Activated T-helper 1 cell treated with anti-CD3 and anti-CD28 coated beads, Interleukin-2, amount 50 U/mL, for 16 hours (primary cell): ENCODE measurements around the gene RTN4RL1.

Experiments
- DNase-seq, 2 donors: peaks; one replicate each; pipeline ENCODE4 v3.0.0-alpha.2; 2020; ENCODE audit warnings: low read depth in 1 of 2, low spot score in 1 of 2

Gene RTN4RL1

DNA sequence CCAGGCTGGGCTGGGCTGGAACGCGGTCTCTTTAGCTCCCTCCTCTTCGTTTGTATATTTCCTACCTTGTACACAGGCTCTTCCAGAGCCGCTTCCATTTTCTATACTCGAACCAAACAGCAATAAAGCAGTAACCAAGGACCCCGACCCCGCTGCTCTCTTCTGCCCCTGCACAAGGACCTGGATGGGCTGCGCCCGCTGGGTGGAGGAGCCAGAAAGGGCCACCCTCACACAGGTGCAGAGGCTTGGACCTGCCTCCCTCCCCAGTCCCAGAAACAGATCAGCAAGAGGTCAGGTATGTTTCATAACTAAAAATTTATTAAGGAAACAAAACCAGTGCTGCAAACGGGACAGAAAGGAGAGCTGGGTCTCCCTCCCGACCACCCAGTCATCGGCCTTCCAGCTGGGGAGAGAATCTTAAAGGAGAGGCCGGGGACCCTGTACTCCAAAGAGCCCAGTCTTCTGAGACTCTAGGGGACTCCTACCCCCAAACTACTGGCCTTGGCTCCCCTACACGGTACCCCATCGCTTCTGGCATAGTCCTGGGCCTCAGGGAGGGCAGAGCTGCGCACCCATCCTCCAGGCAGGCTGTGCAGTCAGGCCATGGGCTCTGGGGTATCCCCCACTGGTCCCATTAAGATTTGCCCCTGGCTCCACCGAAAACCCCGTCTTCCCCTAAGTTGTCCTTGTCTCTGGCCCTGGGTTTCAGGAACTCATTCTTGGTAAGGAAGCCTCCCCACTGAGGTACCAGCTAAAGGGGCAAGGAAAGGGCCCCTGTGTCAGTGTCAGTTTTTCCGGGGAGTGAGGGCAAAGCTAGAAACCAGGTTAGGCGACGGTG lies 34.6 kb upstream of the RTN4RL1 start:
- no peak for DNase-seq

DNA sequence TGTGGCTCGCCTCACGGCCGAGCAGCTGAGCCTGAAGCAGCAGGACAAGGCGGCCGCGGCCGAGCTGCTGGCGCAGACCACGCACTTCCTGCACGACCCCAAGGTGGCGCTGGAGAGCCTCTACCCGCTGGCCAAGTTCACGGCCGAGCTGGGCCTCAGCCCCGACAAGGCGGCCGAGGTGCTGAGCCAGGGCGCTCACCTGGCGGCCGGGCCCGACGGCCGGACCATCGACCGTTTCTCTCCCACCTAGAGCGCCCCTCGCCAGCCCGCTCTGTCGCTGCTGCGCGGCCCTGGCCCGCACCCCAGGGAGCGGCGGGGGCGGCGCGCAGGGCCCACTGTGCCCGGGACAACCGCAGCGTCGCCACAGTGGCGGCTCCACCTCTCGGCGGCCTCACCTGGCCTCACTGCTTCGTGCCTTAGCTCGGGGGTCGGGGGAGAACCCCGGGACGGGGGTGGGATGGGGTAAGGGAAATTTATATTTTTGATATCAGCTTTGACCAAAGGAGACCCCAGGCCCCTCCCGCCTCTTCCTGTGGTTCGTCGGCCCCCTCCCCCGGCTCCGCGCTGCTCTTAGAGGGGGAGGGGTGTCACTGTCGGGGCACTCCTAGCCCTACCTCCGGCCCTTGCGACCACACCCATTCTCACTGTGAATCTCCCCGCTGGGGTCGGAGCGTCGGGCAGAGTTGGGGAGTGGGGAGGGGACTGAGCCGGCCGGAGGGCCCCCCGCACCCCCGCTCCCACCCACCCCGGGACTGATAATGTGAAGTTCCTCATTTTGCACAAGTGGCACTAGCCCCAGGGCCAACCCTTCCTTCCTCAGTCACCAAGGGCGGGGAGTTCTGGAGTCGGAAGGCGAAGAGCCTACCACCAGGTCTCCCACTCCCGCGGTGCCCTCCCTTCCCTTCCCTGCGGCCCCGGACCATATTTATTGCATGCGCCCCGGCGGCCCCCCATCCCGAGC lies 33.7 kb upstream of the RTN4RL1 start:
- DNase-seq = peak; percentile 40 to 52

DNA sequence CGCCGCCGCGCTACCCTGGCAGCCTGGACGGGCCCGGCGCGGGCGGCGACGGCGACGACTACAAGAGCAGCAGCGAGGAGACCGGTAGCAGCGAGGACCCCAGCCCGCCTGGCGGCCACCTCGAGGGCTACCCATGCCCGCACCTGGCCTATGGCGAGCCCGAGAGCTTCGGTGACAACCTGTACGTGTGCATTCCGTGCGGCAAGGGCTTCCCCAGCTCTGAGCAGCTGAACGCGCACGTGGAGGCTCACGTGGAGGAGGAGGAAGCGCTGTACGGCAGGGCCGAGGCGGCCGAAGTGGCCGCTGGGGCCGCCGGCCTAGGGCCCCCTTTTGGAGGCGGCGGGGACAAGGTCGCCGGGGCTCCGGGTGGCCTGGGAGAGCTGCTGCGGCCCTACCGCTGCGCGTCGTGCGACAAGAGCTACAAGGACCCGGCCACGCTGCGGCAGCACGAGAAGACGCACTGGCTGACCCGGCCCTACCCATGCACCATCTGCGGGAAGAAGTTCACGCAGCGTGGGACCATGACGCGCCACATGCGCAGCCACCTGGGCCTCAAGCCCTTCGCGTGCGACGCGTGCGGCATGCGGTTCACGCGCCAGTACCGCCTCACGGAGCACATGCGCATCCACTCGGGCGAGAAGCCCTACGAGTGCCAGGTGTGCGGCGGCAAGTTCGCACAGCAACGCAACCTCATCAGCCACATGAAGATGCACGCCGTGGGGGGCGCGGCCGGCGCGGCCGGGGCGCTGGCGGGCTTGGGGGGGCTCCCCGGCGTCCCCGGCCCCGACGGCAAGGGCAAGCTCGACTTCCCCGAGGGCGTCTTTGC lies 32.8 kb upstream of the RTN4RL1 start:
- no peak for DNase-seq

DNA sequence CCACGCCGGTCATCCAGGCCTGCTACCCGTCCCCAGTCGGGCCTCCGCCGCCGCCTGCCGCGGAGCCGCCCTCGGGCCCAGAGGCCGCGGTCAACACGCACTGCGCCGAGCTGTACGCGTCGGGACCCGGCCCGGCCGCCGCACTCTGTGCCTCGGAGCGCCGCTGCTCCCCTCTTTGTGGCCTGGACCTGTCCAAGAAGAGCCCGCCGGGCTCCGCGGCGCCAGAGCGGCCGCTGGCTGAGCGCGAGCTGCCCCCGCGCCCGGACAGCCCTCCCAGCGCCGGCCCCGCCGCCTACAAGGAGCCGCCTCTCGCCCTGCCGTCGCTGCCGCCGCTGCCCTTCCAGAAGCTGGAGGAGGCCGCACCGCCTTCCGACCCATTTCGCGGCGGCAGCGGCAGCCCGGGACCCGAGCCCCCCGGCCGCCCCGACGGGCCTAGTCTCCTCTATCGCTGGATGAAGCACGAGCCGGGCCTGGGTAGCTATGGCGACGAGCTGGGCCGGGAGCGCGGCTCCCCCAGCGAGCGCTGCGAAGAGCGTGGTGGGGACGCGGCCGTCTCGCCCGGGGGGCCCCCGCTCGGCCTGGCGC lies 32.1 kb upstream of the RTN4RL1 start:
- no peak for DNase-seq

DNA sequence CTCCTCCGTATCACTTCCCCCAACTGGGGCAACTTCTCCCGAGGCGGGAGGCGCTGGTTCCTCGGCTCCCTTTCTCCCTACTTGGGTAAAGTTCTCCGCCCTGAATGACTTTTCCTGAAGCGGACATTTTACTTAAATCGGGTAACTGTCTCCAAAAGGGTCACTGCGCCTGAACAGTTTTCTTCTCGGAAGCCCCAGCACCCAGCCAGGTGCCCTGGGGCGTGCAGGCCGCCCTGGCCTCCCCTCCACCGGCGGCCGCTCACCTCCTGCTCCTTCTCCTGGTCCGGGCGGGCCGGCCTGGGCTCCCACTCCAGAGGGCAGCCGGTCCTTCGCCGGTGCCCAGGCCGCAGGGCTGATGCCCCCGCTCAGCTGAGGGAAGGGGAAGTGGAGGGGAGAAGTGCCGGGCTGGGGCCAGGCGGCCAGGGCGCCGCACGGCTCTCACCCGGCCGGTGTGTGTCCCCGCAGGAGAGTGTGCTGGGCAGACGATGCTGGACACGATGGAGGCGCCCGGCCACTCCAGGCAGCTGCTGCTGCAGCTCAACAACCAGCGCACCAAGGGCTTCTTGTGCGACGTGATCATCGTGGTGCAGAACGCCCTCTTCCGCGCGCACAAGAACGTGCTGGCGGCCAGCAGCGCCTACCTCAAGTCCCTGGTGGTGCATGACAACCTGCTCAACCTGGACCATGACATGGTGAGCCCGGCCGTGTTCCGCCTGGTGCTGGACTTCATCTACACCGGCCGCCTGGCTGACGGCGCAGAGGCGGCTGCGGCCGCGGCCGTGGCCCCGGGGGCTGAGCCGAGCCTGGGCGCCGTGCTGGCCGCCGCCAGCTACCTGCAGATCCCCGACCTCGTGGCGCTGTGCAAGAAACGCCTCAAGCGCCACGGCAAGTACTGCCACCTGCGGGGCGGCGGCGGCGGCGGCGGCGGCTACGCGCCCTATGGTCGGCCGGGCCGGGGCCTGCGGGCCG lies 31.4 kb upstream of the RTN4RL1 start:
- DNase-seq = no peak

DNA sequence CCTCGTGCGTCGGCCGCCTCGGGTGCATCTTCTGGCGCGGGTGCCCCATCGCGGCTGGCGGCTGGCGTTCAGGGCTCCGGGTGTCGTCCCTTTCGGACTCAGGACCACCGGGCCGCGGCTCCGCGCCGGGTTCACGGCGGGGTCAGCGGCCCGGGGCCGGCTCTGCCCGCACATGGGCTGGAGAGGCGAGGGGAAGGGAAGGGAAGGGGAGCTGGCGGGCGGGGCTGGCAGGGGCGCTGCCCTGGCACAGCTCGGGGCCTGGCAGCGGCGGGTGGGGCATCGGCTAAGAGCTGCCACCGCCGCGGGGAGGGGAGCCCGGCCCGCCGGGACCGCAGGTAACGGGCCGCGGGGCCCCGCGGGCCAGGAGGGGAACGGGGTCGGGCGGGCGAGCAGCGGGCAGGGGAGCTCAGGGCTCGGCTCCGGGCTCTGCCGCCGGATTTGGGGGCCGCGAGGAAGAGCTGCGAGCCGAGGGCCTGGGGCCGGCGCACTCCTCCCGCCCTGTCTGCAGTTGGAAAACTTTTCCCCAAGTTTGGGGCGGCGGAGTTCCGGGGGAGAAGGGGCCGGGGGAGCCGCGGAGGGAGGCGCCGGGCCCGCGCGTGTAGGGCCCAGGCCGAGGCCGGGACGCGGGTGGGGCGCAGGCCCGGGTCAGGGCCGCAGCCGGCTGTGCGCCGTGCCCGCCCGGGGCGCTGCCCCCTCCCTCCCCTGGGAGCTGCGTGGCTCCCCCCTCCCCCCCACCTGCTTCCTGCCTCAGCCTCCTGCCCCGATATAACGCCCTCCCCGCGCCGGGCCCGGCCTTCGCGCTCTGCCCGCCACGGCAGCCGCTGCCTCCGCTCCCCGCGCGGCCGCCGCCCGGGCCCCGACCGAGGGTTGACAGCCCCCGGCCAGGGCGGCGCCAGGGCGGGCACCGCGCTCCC lies 30.4 kb upstream of the RTN4RL1 start:
- DNase-seq = no peak

DNA sequence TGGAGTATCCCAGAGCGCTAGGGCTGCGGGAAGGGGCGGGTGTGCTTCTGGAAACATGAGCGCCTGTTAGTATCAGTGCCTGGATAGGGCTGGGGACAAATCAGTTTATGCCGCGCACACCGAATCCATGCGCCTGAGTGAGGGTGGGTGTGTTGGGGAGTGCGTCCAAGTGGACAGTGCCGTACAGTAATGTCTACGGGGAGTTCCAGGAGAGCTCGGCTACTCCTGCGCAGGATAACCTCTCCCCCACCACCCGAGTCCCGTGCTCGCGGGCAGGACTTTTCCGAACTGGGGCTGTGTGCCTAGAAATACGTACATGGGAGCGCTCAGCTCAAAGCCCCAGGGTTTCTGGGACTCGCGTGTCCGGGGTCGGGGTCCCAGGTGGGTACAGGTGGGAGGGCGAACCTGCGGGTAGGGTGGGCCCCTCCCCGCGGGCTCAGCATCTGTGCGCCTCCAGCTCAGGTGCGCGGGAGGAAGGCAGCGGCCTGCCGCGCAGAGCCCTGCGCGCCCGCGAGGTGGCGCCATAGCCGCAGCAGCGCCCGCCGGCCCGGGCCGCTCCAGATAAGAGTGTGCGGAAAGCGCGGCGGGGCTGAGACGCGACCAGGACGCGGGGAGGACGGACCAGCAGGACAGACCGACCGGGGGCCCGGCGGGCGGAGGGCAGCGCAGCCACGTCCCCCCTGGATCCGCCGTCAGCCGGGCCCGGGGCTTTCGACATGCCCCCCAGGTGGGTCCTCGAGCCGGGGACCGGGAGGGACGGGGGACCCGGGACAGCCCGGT lies 29.6 kb upstream of the RTN4RL1 start, which contains the start of gene HIC1:
HIC1 (plus strand) TSS at position 592 of the 780 bp plus-strand sequence. CDS start 1,588 bp downstream, outside the sequence.
- DNase-seq = peak; percentile 55 to 76

DNA sequence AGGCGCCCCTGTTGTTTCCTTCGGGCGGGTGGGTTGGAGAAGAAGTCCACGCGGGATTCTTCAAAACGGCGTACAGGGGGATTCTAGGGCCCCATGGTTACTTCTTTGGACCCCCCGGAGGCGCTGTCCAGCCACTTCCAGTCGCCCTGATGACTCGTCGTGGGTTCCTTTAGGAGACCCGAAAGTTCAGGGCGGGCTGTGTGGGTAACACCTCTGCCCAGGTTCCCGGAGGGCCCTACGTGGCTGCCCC lies 29.1 kb upstream of the RTN4RL1 start:
- no peak for DNase-seq

DNA sequence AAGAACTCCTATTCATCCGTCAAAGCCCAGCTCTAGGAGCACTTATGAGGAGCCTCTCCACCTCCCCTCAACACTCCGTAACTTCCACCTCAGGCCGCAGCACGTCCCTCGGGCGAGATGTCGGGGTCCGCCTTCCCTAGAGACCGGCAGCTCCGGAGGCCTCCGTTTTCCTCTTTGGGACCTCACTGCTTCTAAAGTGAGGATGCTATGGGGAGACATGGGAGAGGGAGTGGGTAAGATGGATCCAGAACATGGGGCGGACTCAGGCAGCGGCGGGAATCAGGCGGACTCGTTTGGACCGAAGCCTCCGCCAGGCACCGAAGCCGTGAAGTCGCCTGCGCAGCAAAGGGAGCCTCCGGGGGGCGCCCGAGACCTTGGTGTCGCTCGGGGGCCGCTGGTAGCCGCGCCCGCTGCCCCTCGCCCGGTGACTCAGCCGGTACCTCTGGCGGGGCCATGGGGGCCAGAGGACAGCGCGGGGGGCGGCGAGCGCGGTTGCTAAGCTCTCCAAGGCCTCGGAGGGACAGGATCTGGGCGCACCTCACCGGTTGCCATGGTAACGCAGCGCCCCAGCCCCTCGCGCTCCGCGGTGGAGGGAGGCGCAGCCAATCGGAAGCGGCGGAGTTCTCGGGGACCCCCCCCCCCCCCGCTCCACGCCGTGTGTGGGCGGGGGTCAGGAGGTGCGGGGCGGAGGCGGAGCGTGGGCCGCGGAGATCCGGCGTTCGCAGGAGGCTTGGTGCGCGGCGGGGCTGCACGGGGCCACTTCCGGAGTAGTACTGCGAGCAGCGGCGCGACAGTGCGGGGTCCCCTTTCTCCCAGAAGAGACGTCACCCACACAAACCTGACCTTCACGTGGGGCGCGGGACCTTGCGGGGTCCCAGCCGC lies 28.5 kb upstream of the RTN4RL1 start:
- peak; percentile 45 to 67 for DNase-seq

DNA sequence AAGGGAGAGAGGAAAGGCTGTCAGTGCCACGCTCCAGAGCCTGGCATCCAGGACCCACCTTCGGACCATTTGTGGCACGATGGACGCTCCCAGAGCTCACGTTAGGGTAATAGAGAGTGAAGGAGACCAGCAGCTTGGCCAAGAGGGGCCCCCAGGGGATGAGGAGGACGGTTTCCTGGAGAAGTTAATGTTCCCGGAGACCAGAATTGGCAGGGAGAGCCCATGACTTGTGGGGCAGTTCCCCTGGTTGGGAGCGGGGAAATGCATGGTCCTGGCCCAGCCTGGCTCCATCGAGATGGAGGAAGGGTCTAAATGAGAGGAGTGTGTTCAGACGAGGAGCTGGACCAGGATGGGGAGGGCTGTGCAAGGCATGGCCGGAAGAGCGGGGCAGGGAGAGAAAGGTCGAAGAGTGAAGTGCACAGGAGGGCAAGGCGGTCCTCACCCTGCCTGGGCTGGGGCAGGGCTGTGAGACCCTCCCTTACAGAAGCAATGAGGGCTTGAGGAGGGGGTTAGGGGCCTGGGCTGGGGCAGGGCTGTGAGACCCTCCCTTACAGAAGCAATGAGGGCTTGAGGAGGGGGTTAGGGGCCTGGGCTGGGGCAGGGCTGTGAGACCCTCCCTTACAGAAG lies 26.9 kb upstream of the RTN4RL1 start:
- no peak for DNase-seq

DNA sequence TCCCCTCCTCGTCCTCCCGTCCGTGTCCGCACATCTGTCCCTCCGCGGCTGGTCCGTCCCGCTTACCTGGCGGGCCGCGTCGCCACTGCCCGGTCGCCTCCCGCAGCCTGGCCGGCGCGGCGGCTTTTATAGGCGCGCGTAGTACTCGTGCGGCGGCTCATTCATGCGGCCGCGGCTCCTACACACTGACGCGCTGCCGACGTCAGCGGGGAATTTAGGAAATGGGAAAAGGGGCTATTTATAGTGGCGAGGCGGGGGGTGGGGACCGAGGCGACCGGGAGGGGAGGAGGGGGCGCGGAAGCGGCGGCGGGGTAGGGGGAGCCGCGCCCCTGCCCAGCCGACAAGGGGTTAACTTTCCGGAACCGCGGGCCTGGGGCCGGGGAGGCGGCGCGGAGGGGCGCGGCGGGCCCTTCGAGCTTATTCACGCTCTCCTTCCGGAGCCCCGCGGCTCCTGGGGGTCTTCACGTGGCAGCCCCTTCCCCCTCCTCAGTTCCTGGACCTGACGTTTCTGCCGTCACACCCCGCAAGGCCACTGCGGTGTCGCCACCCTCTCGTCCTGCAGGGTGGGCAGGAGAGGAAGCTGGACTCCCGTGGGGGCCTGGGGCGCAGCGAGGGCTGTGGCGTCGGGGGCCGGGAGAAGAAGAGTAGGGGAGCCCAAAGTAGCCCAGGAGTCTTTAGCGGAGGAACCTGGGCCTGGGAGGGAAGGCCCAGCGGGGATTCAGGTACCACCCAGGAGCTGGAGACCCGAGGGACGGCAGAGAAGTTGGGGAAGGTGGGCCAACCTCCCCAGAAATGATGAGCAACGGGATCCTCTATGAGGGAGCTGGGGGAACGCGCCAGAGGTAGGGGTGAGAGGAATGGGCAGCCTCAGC lies 26.2 kb upstream of the RTN4RL1 start:
- DNase-seq = no peak

DNA sequence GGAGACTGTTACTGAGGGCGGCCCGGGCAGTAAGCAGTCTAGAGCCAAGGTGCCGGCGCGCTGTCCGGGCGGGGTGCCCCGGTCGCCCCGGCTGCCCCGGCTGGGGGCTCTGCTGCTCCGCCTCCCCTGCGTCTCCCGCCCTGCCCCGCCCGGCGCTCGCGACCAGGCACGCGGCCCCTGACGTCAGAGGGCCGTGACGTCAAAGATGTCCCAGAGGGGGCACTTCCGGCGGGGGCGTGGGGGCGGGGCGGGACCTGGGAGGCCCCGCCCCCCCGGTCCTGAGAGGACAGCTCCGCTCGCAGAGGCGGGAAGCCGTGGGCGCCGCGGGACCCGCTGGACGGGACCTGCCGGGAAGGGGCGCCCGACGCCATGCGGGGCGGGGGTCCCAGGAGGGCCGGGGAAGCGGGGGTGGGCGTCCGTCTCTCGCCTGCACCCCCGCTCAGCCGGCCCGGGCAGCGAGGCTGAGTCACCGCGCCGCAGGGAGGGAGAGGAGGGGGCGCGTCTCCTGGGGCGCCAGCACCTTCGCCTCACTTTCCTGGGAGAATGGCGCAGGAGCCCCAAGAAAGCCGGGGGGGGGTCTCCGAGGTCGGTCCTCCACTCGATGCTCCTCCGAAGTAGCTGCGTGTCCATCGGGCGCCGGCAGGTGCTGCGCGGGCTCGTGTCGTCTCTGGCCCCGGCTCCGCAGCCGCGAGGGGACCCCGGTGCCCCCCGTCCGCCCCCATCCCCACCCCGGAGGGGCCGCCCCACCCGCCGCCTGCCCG lies 25.3 kb upstream of the RTN4RL1 start:
- peak in 1 of 2 donors; percentile 66 for DNase-seq

DNA sequence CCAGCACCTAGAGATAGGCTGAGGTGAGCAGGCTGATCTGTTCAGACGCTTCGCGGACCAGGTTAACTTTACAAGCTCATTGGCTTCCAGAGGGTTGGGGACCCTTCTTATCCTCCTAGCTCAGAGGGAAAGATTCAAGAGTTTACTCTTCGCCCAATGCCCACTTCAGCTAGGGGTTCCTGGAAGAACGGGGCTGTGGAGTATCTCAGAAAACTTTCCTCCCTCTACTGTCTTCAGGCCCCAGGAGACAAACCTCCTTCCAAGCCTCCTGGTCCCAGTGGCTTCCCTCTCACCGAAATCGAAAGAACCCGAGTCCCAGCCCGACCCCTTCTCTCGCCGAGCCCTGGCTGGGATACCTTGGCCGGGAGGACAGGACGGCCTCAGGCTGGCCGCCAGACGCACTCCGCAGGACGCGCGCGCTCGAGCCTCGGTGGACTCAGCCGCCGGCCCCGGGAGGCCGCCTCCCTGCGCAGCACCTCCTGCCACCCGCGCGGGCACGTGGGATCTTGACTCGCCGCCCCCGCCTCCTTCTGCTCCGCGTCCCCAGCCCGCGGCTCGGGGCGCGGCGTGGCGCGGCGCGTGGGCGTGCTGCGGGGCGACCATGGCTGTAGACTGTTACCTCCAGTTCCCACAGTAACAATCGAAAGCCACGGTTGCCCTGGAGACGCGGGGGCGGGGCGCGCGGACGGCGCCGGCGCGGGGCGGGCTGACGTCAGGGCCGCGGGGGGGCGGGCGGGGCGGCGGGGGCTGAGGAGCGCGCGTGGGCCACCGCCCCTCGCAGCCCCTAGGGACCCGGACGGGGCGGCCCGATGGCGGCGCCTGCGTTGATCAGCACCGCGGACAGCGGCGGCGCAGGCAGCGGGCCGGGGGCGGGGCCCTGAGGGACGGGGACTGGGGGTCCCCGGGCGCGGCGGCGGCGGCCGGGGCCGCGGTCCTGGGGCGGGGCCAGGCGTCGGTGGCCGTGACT lies 24.5 kb upstream of the RTN4RL1 start:
- DNase-seq = peak; percentile 83 to 88

DNA sequence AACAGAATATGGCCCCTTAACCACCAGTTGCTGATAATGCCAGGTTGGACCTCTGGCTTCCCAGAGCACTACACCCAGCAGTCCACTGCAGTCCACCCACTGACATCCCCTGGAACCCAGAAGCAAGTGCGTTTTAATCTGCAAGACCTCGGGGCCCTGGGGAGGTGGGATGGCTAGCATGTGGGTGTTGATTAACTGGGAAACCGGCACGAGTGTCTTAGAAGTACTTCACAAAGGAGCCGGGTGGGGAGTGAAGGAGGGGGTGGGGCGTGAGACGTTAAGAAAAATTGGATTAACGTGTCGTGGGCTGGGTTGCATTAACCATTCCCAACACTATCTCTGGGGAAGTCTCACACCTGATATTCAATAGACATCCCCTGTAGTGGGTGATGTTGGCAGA lies 23.7 kb upstream of the RTN4RL1 start:
- DNase-seq = no peak
